ENCODE measurements around the gene PLEKHH1. TPM values are rescaled to one million over a fixed set of nuclear protein-coding genes. Genes with fewer than 3 reads are reported as not detected.

The PLEKHH1 gene
- total RNA-seq, 1 donor from 2014 or later = 40.0 TPM

DNA sequence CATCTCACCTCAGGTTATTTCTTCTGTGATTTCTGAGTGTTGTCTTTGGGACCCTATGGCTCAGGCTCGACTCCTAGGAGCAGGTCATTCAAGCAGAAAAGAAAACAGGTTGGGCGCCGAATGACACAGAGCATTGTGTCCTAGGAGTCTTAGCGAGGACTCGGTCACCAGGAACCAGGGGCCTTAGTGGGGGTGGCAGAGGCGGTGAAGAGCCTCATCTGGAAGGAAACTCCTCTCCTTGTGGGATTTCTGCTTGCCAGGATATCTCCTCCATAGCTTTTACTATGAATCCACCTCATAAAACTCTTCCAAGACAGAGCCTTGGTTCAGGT is 630 bp downstream of the PLEKHH1 start:
- peaks cover 38% of the 10 kb centered on the region for H3K4me1 Mint-ChIP-seq
- H3K36me3 Mint-ChIP-seq (ENCODE audit: low read depth) = no peaks in the 10 kb centered on the region
- peak; percentile 15 for DNase-seq (ENCODE audit: low read depth, low spot score)
- peak overlapping the region; percentile 90 for H3K4me3 Mint-ChIP-seq
- TF ChIP-seq, protein P1, sequence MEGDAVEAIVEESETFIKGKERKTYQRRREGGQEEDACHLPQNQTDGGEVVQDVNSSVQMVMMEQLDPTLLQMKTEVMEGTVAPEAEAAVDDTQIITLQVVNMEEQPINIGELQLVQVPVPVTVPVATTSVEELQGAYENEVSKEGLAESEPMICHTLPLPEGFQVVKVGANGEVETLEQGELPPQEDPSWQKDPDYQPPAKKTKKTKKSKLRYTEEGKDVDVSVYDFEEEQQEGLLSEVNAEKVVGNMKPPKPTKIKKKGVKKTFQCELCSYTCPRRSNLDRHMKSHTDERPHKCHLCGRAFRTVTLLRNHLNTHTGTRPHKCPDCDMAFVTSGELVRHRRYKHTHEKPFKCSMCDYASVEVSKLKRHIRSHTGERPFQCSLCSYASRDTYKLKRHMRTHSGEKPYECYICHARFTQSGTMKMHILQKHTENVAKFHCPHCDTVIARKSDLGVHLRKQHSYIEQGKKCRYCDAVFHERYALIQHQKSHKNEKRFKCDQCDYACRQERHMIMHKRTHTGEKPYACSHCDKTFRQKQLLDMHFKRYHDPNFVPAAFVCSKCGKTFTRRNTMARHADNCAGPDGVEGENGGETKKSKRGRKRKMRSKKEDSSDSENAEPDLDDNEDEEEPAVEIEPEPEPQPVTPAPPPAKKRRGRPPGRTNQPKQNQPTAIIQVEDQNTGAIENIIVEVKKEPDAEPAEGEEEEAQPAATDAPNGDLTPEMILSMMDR (conservative IDR thresholded peaks at IDR 0.05) = no peak
- H3K27ac Mint-ChIP-seq (ENCODE audit: unreplicated experiment) = peak overlapping the region; percentile 46
- H3K9me3 Mint-ChIP-seq = no peaks in the 10 kb centered on the region
- peaks cover 3% of the 10 kb centered on the region for H3K27me3 Mint-ChIP-seq (ENCODE audit: low read depth)

DNA sequence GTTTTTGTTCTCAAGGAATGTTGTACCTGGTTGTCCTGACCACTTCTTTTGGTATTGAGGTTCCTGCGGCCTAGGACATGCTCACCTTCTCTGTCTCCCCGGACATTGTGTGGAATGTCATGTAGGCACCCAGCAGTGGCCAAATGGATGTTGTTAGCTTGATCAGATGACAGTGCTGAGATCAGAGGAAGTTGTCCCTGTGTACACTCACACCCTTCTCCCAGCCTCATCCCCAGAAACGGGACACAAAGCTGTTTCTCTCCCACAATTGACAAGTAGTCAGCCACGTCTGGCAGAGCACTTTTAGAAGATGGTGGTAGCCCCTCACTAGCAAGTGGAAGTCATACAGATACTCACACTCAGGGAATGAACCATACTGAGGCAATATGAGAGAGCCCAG is 3.0 kb downstream of the PLEKHH1 start:
- Mint-ChIP-seq H3K36me3 (ENCODE audit: low read depth) (no peaks in the 10 kb centered on the region), H3K27ac (ENCODE audit: unreplicated experiment) (no peak overlapping the region)
- no peak for DNase-seq (ENCODE audit: low read depth, low spot score)

DNA sequence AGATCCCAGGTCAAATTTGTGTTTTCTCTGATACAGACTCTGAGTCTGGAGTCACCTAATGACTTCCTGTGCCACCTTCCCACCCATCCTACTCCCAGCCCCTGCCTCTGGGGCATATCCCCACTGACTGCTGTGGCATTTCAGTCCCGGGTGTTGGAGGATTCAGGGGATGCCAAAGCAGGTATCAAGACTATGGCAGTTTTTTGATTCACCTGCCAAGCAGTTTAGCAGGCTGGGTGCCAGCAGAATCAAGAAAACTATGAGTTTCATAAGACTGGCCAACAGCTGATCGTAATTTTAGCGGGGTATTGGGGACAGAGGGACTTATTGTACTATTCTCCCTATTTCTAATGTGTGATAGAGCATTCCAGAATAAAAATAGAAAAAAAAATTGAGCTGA is 4.6 kb downstream of the PLEKHH1 start:
- H3K27ac Mint-ChIP-seq (ENCODE audit: unreplicated experiment) = no peak overlapping the region
- H3K4me3 Mint-ChIP-seq = no peak overlapping the region
- DNase-seq (ENCODE audit: low read depth, low spot score) = no peak
- H3K36me3 Mint-ChIP-seq (ENCODE audit: low read depth) = peaks cover 4% of the 10 kb centered on the region
- no peaks in the 10 kb centered on the region for H3K9me3 Mint-ChIP-seq
- peaks cover 62% of the 10 kb centered on the region for H3K4me1 Mint-ChIP-seq
- H3K27me3 Mint-ChIP-seq (ENCODE audit: low read depth) = no peaks in the 10 kb centered on the region
- TF ChIP-seq, protein P1 (conservative IDR thresholded peaks at IDR 0.05) = no peak

More for the DNA sequence above, 3.0 kb downstream of the PLEKHH1 start:
- TF ChIP-seq, protein P1 (conservative IDR thresholded peaks at IDR 0.05) = no peak
- peaks cover 56% of the 10 kb centered on the region for H3K4me1 Mint-ChIP-seq
- no peaks in the 10 kb centered on the region for H3K9me3 Mint-ChIP-seq
- H3K4me3 Mint-ChIP-seq = peak overlapping the region; percentile 3
- peaks cover under 1% of the 10 kb centered on the region for H3K27me3 Mint-ChIP-seq (ENCODE audit: low read depth)

DNA sequence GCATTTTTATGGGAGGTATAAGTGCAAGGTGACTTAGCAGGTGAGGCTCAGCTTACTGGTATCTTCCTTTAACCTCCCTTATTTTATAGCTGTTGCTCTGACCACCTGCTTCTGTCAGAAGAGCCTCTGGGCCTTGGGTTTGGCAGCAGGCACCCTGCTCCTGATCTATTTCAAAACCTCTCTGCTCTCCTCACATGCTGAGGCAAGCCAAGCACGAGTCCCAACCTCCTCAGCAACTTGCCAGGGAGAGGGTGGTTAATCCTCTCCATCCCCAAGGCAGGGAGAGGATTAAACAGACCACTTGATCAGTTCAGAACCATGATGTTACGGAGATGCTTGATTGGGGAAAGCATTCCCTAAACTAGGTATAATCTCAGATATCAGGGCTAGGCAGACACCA is 5.4 kb downstream of the PLEKHH1 start:
- Mint-ChIP-seq H3K27ac (ENCODE audit: unreplicated experiment) (no peak overlapping the region), H3K27me3 (ENCODE audit: low read depth) (no peaks in the 10 kb centered on the region), H3K4me3 (peak overlapping the region; percentile 70), H3K9me3 (no peaks in the 10 kb centered on the region), H3K4me1 (peaks cover 62% of the 10 kb centered on the region), H3K36me3 (ENCODE audit: low read depth) (peaks cover 9% of the 10 kb centered on the region)
- TF ChIP-seq, protein P1 (conservative IDR thresholded peaks at IDR 0.05) = no peak
- DNase-seq (ENCODE audit: low read depth, low spot score) = no peak

DNA sequence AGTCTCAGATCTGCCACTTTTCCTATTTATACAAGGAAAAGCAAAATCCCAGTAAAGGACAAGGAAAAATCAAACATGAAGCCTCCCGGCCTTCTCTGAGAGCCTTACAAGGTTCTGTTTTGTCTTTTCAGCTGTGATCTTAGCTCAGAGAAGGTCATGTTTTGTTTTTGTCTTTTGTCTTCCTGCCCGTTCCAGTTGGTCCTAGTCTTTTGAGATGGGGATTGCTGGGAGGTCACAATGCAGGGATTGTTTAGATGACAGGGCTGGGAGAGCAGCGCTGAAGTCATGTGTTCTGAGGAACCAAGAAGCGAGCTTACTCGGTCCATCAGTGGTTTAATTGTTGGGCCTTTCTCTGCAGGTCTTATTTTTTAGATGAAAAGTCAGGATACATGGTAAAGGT is 6.0 kb downstream of the PLEKHH1 start:
- Mint-ChIP-seq H3K27ac (ENCODE audit: unreplicated experiment) (peak overlapping the region; percentile 69), H3K4me3 (peak overlapping the region; percentile 56), H3K4me1 (peaks cover 56% of the 10 kb centered on the region), H3K27me3 (ENCODE audit: low read depth) (no peaks in the 10 kb centered on the region), H3K36me3 (ENCODE audit: low read depth) (peaks cover 15% of the 10 kb centered on the region), H3K9me3 (no peaks in the 10 kb centered on the region)
- DNase-seq (ENCODE audit: low read depth, low spot score) = peak; percentile 19
- TF ChIP-seq, protein P1 (conservative IDR thresholded peaks at IDR 0.05) = no peak
